CD4-positive, alpha-beta memory T cell (primary cell): ENCODE measurements around the gene ACP2. TPM values are rescaled to one million over a fixed set of nuclear protein-coding genes. Genes with fewer than 3 reads are reported as not detected.
"Not testable (repeated sequence)": the region's sequence is repeated elsewhere in the genome, so short reads cannot be mapped to it uniquely, and the experiment has no call there.

Experiments
- CTCF ChIA-PET: fragments of 350-600 bp; sonication (Branson Sonifier 250); formaldehyde crosslinking; loops from one replicate; lab custom pipeline; 2021; ENCODE audit warnings: inconsistent platforms; ENCODE audit not compliant: partially characterized antibody; lab: Charles Lee
- POLR2A ChIA-PET: fragments of 350-600 bp; sonication (Branson Sonifier 250); formaldehyde crosslinking; loops from one replicate; lab custom pipeline; 2021; ENCODE audit not compliant: partially characterized antibody; lab: Charles Lee
- DNase-seq, 5 donors: peaks; one replicate each; pipeline versions ENCODE4 v3.0.0 to v3.0.0-alpha.2; 2020 to 2022; ENCODE audit warnings: mixed read lengths in 1 of 5
- H3K27ac ChIP-seq: one replicate; pipeline ENCODE4 v1.7.0; 2013; ENCODE audit warnings: low read depth, low read length
- H3K27me3 ChIP-seq: 2 replicates; pipeline ENCODE4 v1.7.0; 2013; ENCODE audit warnings: mild to moderate bottlenecking, low read length, moderate library complexity; ENCODE audit not compliant: insufficient read depth
- H3K36me3 ChIP-seq: 2 replicates; pipeline ENCODE4 v1.7.0; 2013; ENCODE audit warnings: mild to moderate bottlenecking, low read length, moderate library complexity; ENCODE audit not compliant: insufficient read depth
- H3K4me1 ChIP-seq: 2 replicates; pipeline ENCODE4 v1.7.0; 2013; ENCODE audit warnings: mild to moderate bottlenecking, low read length, moderate library complexity; ENCODE audit not compliant: insufficient read depth
- H3K4me3 ChIP-seq, 2 donors: one replicate each; pipeline ENCODE4 v1.7.0; 2013; ENCODE audit warnings: low read length in 2 of 2, mild to moderate bottlenecking in 1 of 2
- H3K9me3 ChIP-seq, 2 donors: one replicate each; pipeline ENCODE4 v1.7.0; 2013; ENCODE audit warnings: low read length in 2 of 2, control low read depth in 1 of 2; ENCODE audit not compliant: control insufficient read depth in 1 of 2
- H3K27ac Mint-ChIP-seq, 7 donors: one replicate each; pipeline ENCODE4 v1.8.0; 2020 to 2021; ENCODE audit warnings: mixed read lengths in 7 of 7, mild to moderate bottlenecking in 6 of 7, inconsistent platforms in 3 of 7, moderate library complexity in 3 of 7
- H3K27me3 Mint-ChIP-seq, 2 donors: one replicate each; pipeline ENCODE4 v1.8.0; 2020 to 2021; ENCODE audit warnings: mixed read lengths in 2 of 2
- H3K36me3 Mint-ChIP-seq, 2 donors: one replicate each; pipeline ENCODE4 v1.8.0; 2020 to 2021; ENCODE audit warnings: mixed read lengths in 2 of 2, inconsistent platforms in 1 of 2, mild to moderate bottlenecking in 1 of 2
- H3K4me1 Mint-ChIP-seq, 4 donors: one replicate each; pipeline ENCODE4 v1.8.0; 2020 to 2021; ENCODE audit warnings: mixed read lengths in 4 of 4, mild to moderate bottlenecking in 1 of 4
- H3K4me3 Mint-ChIP-seq, 8 donors: one replicate each; pipeline ENCODE4 v1.8.0; 2020 to 2021; ENCODE audit warnings: mixed read lengths in 8 of 8, mild to moderate bottlenecking in 7 of 8, moderate library complexity in 6 of 8, inconsistent platforms in 3 of 8
- H3K9me3 Mint-ChIP-seq, 8 donors: one replicate each; pipeline ENCODE4 v1.8.0; 2020 to 2021; ENCODE audit warnings: mixed read lengths in 8 of 8, mild to moderate bottlenecking in 5 of 8, inconsistent platforms in 3 of 8, moderate library complexity in 1 of 8
- intact Hi-C: fragments of 100-400 bp; cut with micrococcal nuclease; formaldehyde crosslinking; loops from one replicate; pipeline ENCODE4 v1.15.1; 2023
- polyA plus RNA-seq, 2 donors: library from polyadenylated mRNA; unstranded; fragments of 300-500 nt; fragmentation: Illumina TruSeq; gene quantifications; one replicate each; pipeline ENCODE4 v1.2.3, GENCODE V29; 2021
- total RNA-seq, 2 experiments: library from RNA; stranded (reverse); gene quantifications; one replicate each; pipeline ENCODE4 v1.2.3, GENCODE V29; 2021

Gene ACP2
- total and polyA plus RNA-seq, 4 experiments from 2014 or later, result 11.4 to 23.7 (median 21.3) TPM

DNA sequence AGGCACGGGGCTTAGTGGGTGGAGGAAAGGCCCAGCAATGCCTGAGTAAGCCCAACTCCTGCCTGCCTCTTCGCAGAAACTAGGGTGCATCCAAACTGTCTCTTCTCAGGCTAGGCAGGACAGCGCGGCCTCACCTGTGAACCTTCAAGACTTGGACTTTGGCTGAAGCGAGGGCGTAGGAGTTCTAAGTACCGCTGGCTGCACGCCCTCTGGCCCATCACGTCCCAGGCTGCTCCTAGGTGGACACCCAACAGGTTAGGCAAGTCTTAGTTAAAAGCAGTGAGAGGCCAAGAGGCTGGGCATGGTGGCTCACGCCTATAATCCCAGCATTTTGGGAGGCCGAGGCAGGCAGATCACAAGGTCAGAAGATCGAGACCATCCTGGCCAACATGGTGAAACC is 35.7 kb downstream of the ACP2 start:
- Histone ChIP-seq H3K4me1 (peaks cover 29% of the 10 kb centered on the region), H3K27ac (no peak overlapping the region), H3K9me3 (no peaks in the 10 kb centered on the region), H3K27me3 (no peaks in the 10 kb centered on the region), H3K36me3 (peaks cover 2% of the 10 kb centered on the region), H3K4me3 (no peak overlapping the region)
- H3K27ac Mint-ChIP-seq, result peak overlapping the region in 1 of 7 donors; percentile 13
- H3K36me3 Mint-ChIP-seq, result peaks cover 2 to 24% of the 10 kb centered on the region in 2 donors
- CTCF ChIA-PET, result interaction anchor here (4.0 kb wide), 1 partner anchor 34 kb away, joined by 42 read pairs; no protein-coding TSS in a partner anchor
- no peaks in the 10 kb centered on the region for H3K9me3 Mint-ChIP-seq
- H3K4me3 Mint-ChIP-seq, result peak overlapping the region in 3 of 8 donors; percentile 21 to 35 (median 31)
- no peaks in the 10 kb centered on the region for H3K27me3 Mint-ChIP-seq
- POLR2A ChIA-PET, result interaction anchor here (2.8 to 2.9 kb wide), 2 partner anchors 26 to 36 kb away, joined by 22 to 66 read pairs; partner anchors contain the start of genes ARFGAP2 and PACSIN3
- H3K4me1 Mint-ChIP-seq, result peaks cover 16 to 31% (median 21%) of the 10 kb centered on the region in 4 donors
- intact Hi-C loops, result no loop called here
- no peak for DNase-seq

DNA sequence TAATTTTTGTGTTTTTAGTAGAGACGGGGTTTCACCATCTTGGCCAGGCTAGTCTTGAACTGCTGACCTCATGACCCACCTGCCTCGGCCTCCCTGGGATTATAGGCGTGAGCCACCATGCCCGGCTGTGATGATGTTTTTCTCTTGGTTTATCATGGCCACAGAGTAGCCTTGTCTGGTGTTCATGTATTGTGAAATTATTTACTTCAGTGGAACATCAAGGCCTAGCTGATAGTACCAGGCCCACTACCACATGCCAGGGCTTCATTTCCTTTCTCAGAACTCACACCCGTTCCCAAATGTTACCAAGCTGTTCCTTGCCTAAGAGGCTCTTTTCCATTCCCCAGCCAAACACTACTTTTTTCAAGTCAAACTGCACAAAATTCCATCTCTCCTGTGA is 40.0 kb downstream of the ACP2 start:
- H3K27me3 Mint-ChIP-seq, result peaks cover 0 to 4% of the 10 kb centered on the region in 2 donors
- no peak overlapping the region for H3K27ac Mint-ChIP-seq
- no peaks in the 10 kb centered on the region for H3K36me3 Mint-ChIP-seq
- H3K9me3 Mint-ChIP-seq, result no peaks in the 10 kb centered on the region
- H3K4me1 ChIP-seq, result peaks cover under 1% of the 10 kb centered on the region
- H3K4me3 Mint-ChIP-seq, result no peak overlapping the region
- no peak for DNase-seq
- intact Hi-C loops, result no loop called here
- H3K4me3 ChIP-seq, result no peak overlapping the region
- no peaks in the 10 kb centered on the region for H3K27me3 ChIP-seq
- H3K9me3 ChIP-seq, result no peaks in the 10 kb centered on the region
- ChIA-PET CTCF (no interaction called here), POLR2A (interaction anchor here (0.7 kb wide), 1 partner anchor 42 kb away, joined by 3 read pairs; no protein-coding TSS in a partner anchor)
- H3K27ac ChIP-seq, result no peak overlapping the region
- H3K4me1 Mint-ChIP-seq, result no peaks in the 10 kb centered on the region
- no peaks in the 10 kb centered on the region for H3K36me3 ChIP-seq

DNA sequence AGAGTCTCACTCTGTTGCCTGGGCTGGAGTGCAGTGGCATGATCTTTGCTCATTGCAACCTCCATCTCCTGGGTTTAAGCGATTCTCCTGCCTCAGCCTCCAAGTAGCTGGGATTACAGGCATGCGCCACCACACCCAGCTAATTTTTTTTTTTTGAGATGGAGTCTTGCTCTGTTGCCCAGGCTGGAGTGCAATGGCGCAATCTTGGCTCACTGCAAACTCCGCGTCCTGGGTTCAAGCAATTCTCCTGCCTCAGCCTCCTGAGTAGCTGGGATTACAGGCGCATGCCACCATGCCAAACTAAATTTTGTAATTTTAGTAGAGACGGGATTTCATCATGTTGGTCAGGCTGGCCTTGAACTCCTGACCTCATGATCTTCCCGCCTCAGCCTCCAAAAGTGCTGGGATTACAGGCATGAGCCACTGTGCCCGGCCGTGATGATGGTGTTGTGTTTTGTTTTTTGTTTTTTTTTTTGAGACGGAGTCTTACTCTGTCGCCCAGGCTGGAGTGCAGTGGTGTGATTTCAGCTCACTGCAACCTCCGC is 40.5 kb downstream of the ACP2 start:
- H3K36me3 Mint-ChIP-seq, CTCF ChIA-PET, intact Hi-C loops: not testable (repeated sequence)

GRCh38 chr11:47207459-47207858 is 41.2 kb downstream of the ACP2 start:
- Histone ChIP-seq H3K27ac (no peak overlapping the region), H3K27me3 (no peaks in the 10 kb centered on the region), H3K9me3 (no peaks in the 10 kb centered on the region), H3K4me1 (no peaks in the 10 kb centered on the region), H3K4me3 (no peak overlapping the region), H3K36me3 (no peaks in the 10 kb centered on the region)
- no peaks in the 10 kb centered on the region for H3K9me3 Mint-ChIP-seq
- peaks cover 0 to 4% of the 10 kb centered on the region in 2 donors for H3K27me3 Mint-ChIP-seq
- no peaks in the 10 kb centered on the region for H3K4me1 Mint-ChIP-seq
- no peak overlapping the region for H3K4me3 Mint-ChIP-seq
- CTCF ChIA-PET, result no interaction called here
- intact Hi-C loops, result no loop called here
- no peak for DNase-seq
- POLR2A ChIA-PET, result interaction anchor here (0.6 kb wide), 1 partner anchor 30 kb away, joined by 3 read pairs; no protein-coding TSS in a partner anchor
- H3K36me3 Mint-ChIP-seq, result no peaks in the 10 kb centered on the region
- H3K27ac Mint-ChIP-seq, result no peak overlapping the region

More for the DNA sequence above, 40.5 kb downstream of the ACP2 start:
- not testable (repeated sequence) for H3K27me3 Mint-ChIP-seq, H3K27ac ChIP-seq, DNase-seq, H3K36me3 ChIP-seq, H3K27ac Mint-ChIP-seq, H3K4me3 Mint-ChIP-seq, H3K4me1 Mint-ChIP-seq, H3K9me3 Mint-ChIP-seq, H3K4me1 ChIP-seq, H3K4me3 ChIP-seq, H3K9me3 ChIP-seq, H3K27me3 ChIP-seq
- POLR2A ChIA-PET, result interaction anchor here (0.7 kb wide), 1 partner anchor 42 kb away, joined by 3 read pairs; no protein-coding TSS in a partner anchor

DNA sequence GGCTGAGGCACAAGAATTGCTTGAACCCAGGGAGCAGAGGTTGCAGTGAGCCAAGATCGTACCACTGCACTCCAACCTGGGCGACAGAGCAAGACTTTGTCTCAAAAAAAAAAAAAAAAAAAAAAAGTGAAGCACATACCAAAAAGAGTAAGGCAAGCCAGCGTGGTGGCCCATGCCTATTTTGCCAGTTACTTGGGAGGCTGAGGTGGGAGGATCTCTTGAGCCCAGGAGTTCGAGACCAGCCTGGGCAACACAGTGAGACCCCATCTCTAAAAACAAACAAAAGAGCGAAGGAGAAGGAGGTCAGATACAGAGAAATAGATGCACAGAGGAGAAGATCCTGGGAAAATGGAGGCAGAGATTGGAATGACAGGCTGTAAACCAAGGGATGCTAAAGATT is 42.0 kb downstream of the ACP2 start:
- DNase-seq, H3K4me3 ChIP-seq, POLR2A ChIA-PET, H3K9me3 ChIP-seq, H3K27ac Mint-ChIP-seq, H3K27me3 Mint-ChIP-seq, H3K36me3 ChIP-seq, H3K27ac ChIP-seq, H3K4me1 Mint-ChIP-seq, H3K9me3 Mint-ChIP-seq, H3K4me1 ChIP-seq, intact Hi-C loops, H3K36me3 Mint-ChIP-seq, H3K27me3 ChIP-seq, CTCF ChIA-PET: not testable (repeated sequence)
- H3K4me3 Mint-ChIP-seq, result peak overlapping the region in 1 of 8 donors; percentile 21

DNA sequence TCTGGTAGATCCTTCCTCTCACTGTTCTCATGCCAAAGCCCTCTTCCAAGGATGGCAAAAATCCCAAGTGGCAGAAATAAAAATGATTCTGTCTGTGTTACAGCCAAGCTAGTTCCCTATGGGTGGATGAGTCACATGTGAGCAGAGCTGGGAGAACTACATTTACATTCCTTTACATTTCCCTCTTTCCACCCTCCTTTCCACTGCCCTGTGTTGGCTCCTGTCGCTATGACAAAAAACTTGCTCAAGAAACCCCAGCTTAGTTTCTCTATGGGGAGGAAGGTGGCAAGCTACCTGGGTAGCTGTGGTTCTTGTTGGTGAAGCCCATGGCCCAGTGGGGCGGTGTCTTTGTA is 44.0 kb downstream of the ACP2 start:
- no peaks in the 10 kb centered on the region for H3K9me3 Mint-ChIP-seq
- ChIA-PET CTCF (interaction anchor here (0.6 to 1.4 kb wide), 4 partner anchors 24 to 571 kb away, joined by 3 to 4 read pairs (median 3); no protein-coding TSS in a partner anchor), POLR2A (interaction anchor here (1.3 kb wide), 1 partner anchor 10 kb away, joined by 3 read pairs; the partner anchor contains the start of gene DDB2)
- no peak overlapping the region for H3K4me3 Mint-ChIP-seq
- Histone ChIP-seq H3K27ac (no peak overlapping the region), H3K4me3 (no peak overlapping the region), H3K36me3 (no peaks in the 10 kb centered on the region), H3K27me3 (no peaks in the 10 kb centered on the region), H3K9me3 (no peaks in the 10 kb centered on the region), H3K4me1 (no peaks in the 10 kb centered on the region)
- intact Hi-C loops, result no loop called here
- H3K27me3 Mint-ChIP-seq, result peaks cover 0 to 4% of the 10 kb centered on the region in 2 donors
- no peak overlapping the region for H3K27ac Mint-ChIP-seq
- no peaks in the 10 kb centered on the region for H3K36me3 Mint-ChIP-seq
- no peaks in the 10 kb centered on the region for H3K4me1 Mint-ChIP-seq
- DNase-seq, result no peak

DNA sequence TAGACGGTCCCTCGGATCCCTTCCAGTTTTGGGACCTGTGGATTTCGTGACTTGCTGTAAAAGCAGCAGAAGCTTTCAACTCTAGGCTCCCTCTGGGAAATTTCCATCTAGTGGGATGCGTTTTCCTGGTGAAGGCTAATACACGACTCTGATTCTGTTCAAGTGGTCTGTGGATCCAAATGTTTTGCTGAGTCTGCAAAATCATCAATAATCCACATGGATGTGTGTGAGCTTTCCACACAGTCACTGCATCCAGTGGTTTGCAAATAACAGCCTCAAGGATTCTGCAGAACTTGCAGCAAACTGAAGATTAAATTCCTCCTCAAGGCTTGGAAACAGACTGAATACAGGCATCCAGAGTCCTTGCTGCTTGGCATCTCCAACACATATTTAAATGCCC is 46.0 kb downstream of the ACP2 start:
- ChIA-PET CTCF (interaction anchor here (0.8 kb wide), 1 partner anchor 25 kb away, joined by 3 read pairs; no protein-coding TSS in a partner anchor), POLR2A (no interaction called here)
- peaks cover 0 to 2% of the 10 kb centered on the region in 2 donors for H3K27me3 Mint-ChIP-seq
- H3K27ac Mint-ChIP-seq, result no peak overlapping the region
- Histone ChIP-seq H3K27ac (no peak overlapping the region), H3K4me1 (no peaks in the 10 kb centered on the region), H3K4me3 (no peak overlapping the region), H3K27me3 (no peaks in the 10 kb centered on the region), H3K9me3 (no peaks in the 10 kb centered on the region), H3K36me3 (no peaks in the 10 kb centered on the region)
- no peaks in the 10 kb centered on the region for H3K9me3 Mint-ChIP-seq
- no peaks in the 10 kb centered on the region for H3K36me3 Mint-ChIP-seq
- no peak overlapping the region for H3K4me3 Mint-ChIP-seq
- DNase-seq, result no peak
- no peaks in the 10 kb centered on the region for H3K4me1 Mint-ChIP-seq
- intact Hi-C loops, result no loop called here
